K562 (cell line): ENCODE results near the gene ZNF81. TPM values are rescaled to one million over a fixed set of nuclear protein-coding genes. Genes with fewer than 3 reads are reported as not detected.
"Not testable (repeated sequence)": the region's sequence is repeated elsewhere in the genome, so short reads cannot be mapped to it uniquely, and the experiment has no call there.

Experiments
- ATAC-seq: fragments of 200-7000 bp; cut with Tn5 transposase; 3 replicates; pipeline ENCODE4 v1.9.1; 2020; ENCODE audit warnings: moderate library complexity
- BruUV-seq: library from RNA; stranded (reverse); fragments of 400-500 nt; replicated peaks from 2 replicates; lab custom pipeline; 2021; lab: Mats Ljungman, UMichigan
- CTCF ChIA-PET: fragments of 300-600 bp; formaldehyde crosslinking; extraction: SDS; loops from one replicate; lab custom pipeline; 2021; ENCODE audit warnings: low intra/inter-chr PET ratio; lab: Yijun Ruan, JAX
- POLR2A ChIA-PET: fragments of 300-600, 350-650 bp; sonication (Branson Sonifier 250); formaldehyde crosslinking; extraction: SDS; loops from one replicate; lab custom pipeline; 2021; ENCODE audit warnings: antibody characterized with exemption, inconsistent platforms; lab: Yijun Ruan, JAX
- DNase-seq, 4 experiments: peaks; one replicate each; pipeline versions ENCODE4 v3.0.0 to v3.0.0-alpha.2; 2011 to 2018; ENCODE audit warnings: low spot score in 3 of 4, mixed read lengths in 3 of 4; ENCODE audit errors: extremely low read depth in 1 of 4
- FAIRE-seq: peaks from 2 replicates; lab custom pipeline; 2011; peaks lifted over from hg19 to GRCh38; lab: Jason Lieb, UNC
- H2AFZ ChIP-seq: 2 replicates; pipeline ENCODE4 v1.6.0; 2011; ENCODE audit warnings: low read depth, low read length, control low read depth, inconsistent platforms
- H3K27ac ChIP-seq: fragments of 200-600 bp; 3 replicates; pipeline ENCODE4 v1.8.0; 2011; ENCODE audit warnings: low read depth, mild to moderate bottlenecking, control low read depth, inconsistent platforms, low read length, moderate library complexity, mixed read lengths; ENCODE audit errors: extremely low read depth
- H3K27me3 ChIP-seq, 2 experiments: fragments of 300-600 bp in 1 of 2; 2 replicates in 1 of 2; 3 replicates in 1 of 2; pipeline versions ENCODE4 v1.6.0 to v1.8.0; 2011; ENCODE audit warnings: inconsistent platforms in 2 of 2, low read length in 2 of 2, mild to moderate bottlenecking in 1 of 2, mixed read lengths in 1 of 2, moderate library complexity in 1 of 2; ENCODE audit not compliant: control insufficient read depth in 2 of 2, insufficient read depth in 2 of 2
- H3K36me3 ChIP-seq: fragments of 300-600 bp; 3 replicates; pipeline ENCODE4 v1.8.0; 2011; ENCODE audit warnings: mild to moderate bottlenecking, low read length, inconsistent platforms; ENCODE audit not compliant: control insufficient read depth, insufficient read depth
- H3K4me1 ChIP-seq, 2 experiments: fragments of 200-600 bp in 1 of 2; replicated peaks in 1 of 2; 2 replicates in 1 of 2; 3 replicates in 1 of 2; pipeline versions ENCODE4 v1.5.1 to v1.8.0; 2011; ENCODE audit warnings: inconsistent platforms in 2 of 2, low read length in 2 of 2, mild to moderate bottlenecking in 1 of 2, mixed read lengths in 1 of 2, moderate library complexity in 1 of 2; ENCODE audit not compliant: control insufficient read depth in 2 of 2, insufficient read depth in 2 of 2
- H3K4me2 ChIP-seq: 2 replicates; pipeline ENCODE4 v1.6.1; 2011; ENCODE audit warnings: low read length, control low read depth, inconsistent platforms, mixed read lengths; ENCODE audit not compliant: insufficient read depth
- H3K4me3 ChIP-seq: fragments of 200-600 bp; sonication (generic), shearing (Covaris generic); 2 replicates; pipeline ENCODE4 v1.5.1; 2016; ENCODE audit warnings: control low read depth, inconsistent platforms
- H3K79me2 ChIP-seq: fragments of 200-600 bp; 3 replicates; pipeline ENCODE4 v1.8.0; 2011; ENCODE audit warnings: low read length, inconsistent platforms; ENCODE audit not compliant: control insufficient read depth, insufficient read depth
- H3K9ac ChIP-seq, 2 experiments: 2 replicates each; pipeline versions ENCODE4 v1.6.0 to v1.6.1; 2011; ENCODE audit warnings: low read depth in 2 of 2, low read length in 2 of 2, control low read depth in 1 of 2, inconsistent platforms in 1 of 2, mild to moderate bottlenecking in 1 of 2, mixed read lengths in 1 of 2; ENCODE audit not compliant: insufficient read depth in 1 of 2
- H3K9me1 ChIP-seq: one replicate; pipeline ENCODE4 v1.6.0; 2011; ENCODE audit warnings: inconsistent platforms, mild to moderate bottlenecking, low read length, moderate library complexity; ENCODE audit not compliant: control insufficient read depth, insufficient read depth
- H3K9me3 ChIP-seq: replicated peaks from 2 replicates; pipeline ENCODE4 v1.5.1; 2011; ENCODE audit warnings: low read depth, low read length, inconsistent platforms; ENCODE audit not compliant: control insufficient read depth, insufficient read depth
- H4K20me1 ChIP-seq: replicated peaks from 2 replicates; pipeline ENCODE4 v1.6.1; 2011; ENCODE audit warnings: low read length, inconsistent platforms, mixed read lengths; ENCODE audit not compliant: control insufficient read depth, insufficient read depth
- ATF3 ChIP-seq, 2 experiments: fragments of 450-650 bp in 1 of 2; sonication (generic) in 1 of 2; formaldehyde crosslinking in 1 of 2; IDR thresholded peaks in 1 of 2; conservative IDR thresholded peaks in 1 of 2; 2 replicates each; pipeline versions ENCODE4 v1.6.1 to v1.8.1; 2016 to 2023; ENCODE audit warnings: mild to moderate bottlenecking in 2 of 2, moderate library complexity in 2 of 2, inconsistent platforms in 1 of 2, missing genetic modification reagents in 1 of 2
- CC2D1A ChIP-seq: fragments of 450-650 bp; IDR thresholded peaks from 2 replicates; pipeline ENCODE4 v1.6.1; 2017; ENCODE audit warnings: mild to moderate bottlenecking
- NFIC ChIP-seq: fragments of 450-650 bp; IDR thresholded peaks from 2 replicates; pipeline ENCODE4 v1.6.1; 2017; ENCODE audit warnings: mild to moderate bottlenecking, inconsistent platforms
- YY1 ChIP-seq, 3 experiments: IDR thresholded peaks; 2 replicates each; pipeline ENCODE4 v1.6.1; 2011; ENCODE audit warnings: low read length in 2 of 3, mild to moderate bottlenecking in 2 of 3, moderate library complexity in 2 of 3, borderline replicate concordance in 1 of 3, control low read depth in 1 of 3, low read depth in 1 of 3; ENCODE audit not compliant: insufficient read depth in 3 of 3, insufficient replicate concordance in 2 of 3, control insufficient read depth in 1 of 3, insufficient read length in 1 of 3; ENCODE audit errors: extremely low read depth in 1 of 3
- ZBTB33 ChIP-seq: sonication (generic); formaldehyde crosslinking; IDR thresholded peaks from 2 replicates; pipeline ENCODE4 v1.8.1; 2023; ENCODE audit warnings: mild to moderate bottlenecking, missing genetic modification reagents
- WGBS: fragments of 100-300 bp; shearing (Covaris generic); methylation state at CpG from one replicate; pipeline ENCODE4 v1.1.6; 2016; ENCODE audit warnings: low coverage, mixed read lengths; ENCODE audit not compliant: insufficient coverage; ENCODE audit errors: missing lambda C conversion rate; 5-methylcytosine and 5-hydroxymethylcytosine counted together
- in situ Hi-C: fragments of 300-500 bp; cut with MboI; formaldehyde crosslinking; loops from 4 replicates; pipeline ENCODE4 v1.15.0; 2018; ENCODE audit warnings: inconsistent platforms, mixed read lengths
- intact Hi-C: fragments of 100-400 bp; cut with micrococcal nuclease; formaldehyde crosslinking; loops from 2 replicates; pipeline ENCODE4 v1.14.2; 2022
- polyA plus RNA-seq, 8 experiments: library from polyadenylated mRNA; depleted of rRNA in 4 of 8; stranded (reverse) in 5 of 8; unstranded in 3 of 8; fragments of >200 nt; fragmentation: Nextera tagmentation in 2 of 8; fragmentation: Illumina TruSeq in 1 of 8; extraction: Ambion mirVana in 2 of 8; extraction: Trizol in 1 of 8; gene quantifications; 2 replicates each; pipeline versions ENCODE4 v1.2.1 to v1.2.3, GENCODE V29; 2011 to 2014; ENCODE audit warnings: inconsistent platforms in 1 of 8, missing spikeins in 1 of 8
- total RNA-seq, 7 experiments: library from RNA; depleted of rRNA in 6 of 7; stranded (reverse); fragments of >200 nt in 6 of 7; fragmentation: Illumina TruSeq in 2 of 7; extraction: Trizol in 2 of 7; gene quantifications; 2 replicates each; pipeline versions ENCODE4 v1.2.1 to v1.2.3, GENCODE V29; 2011 to 2021; ENCODE audit warnings: low replicate concordance in 1 of 7

ZNF81 gene
- total and polyA plus RNA-seq, 9 of the 15 experiments (the other 6 are each of a cell fraction or from before 2014, with no cell fraction given), result 2.4 to 9.6 (median 4.9) TPM

- H3K4me2 ChIP-seq, H3K27me3 ChIP-seq, CTCF ChIA-PET, H3K4me1 ChIP-seq, H3K27ac ChIP-seq, intact Hi-C loops, H3K4me3 ChIP-seq, BruUV-seq, H3K36me3 ChIP-seq, H3K79me2 ChIP-seq, in situ Hi-C loops, FAIRE-seq, ATAC-seq, DNase-seq, H3K9me3 ChIP-seq, H3K9me1 ChIP-seq, H4K20me1 ChIP-seq, H3K9ac ChIP-seq: not testable (repeated sequence)
- POLR2A ChIA-PET, result interaction anchor here (1.3 to 1.5 kb wide), 2 partner anchors 18 to 58 kb away, joined by 3 read pairs; no protein-coding TSS in a partner anchor
- H2AFZ ChIP-seq, result peak overlapping the region; percentile 87
- 17% methylated on average over 1 of the region's 1 CpG for WGBS
Observed at GRCh38 chrX:47805844-47806243, 30.9 kb upstream of the ZNF81 start.

GRCh38 chrX:47806415-47807271 lies 30.1 kb upstream of the ZNF81 start:
- DNase-seq (peak in 1 of 4 experiments; percentile 9), FAIRE-seq (peak; percentile 91), ATAC-seq (peak; percentile 84)
- H3K79me2 ChIP-seq; H4K20me1 ChIP-seq; H3K9me1 ChIP-seq; intact Hi-C loops; H3K36me3 ChIP-seq; BruUV-seq; H3K4me3 ChIP-seq; H3K4me1 ChIP-seq; H3K27me3 ChIP-seq; H3K9me3 ChIP-seq; in situ Hi-C loops; TF ChIP-seq ATF3 (CRISPR knock-in tag; conservative IDR thresholded peaks at IDR 0.05): not testable (repeated sequence)
- Histone ChIP-seq H3K9ac (peak overlapping the region; percentile 38 to 45; a peak in 2 of 4 replicates), H2AFZ (peak overlapping the region; percentile 87), H3K4me2 (peak overlapping the region; percentile 55), H3K27ac (peak overlapping the region; percentile 44; the same call in 1 of the 3 replicates)
- POLR2A ChIA-PET, result interaction anchor here (1.3 to 1.5 kb wide), 2 partner anchors 17 to 57 kb away, joined by 3 read pairs; no protein-coding TSS in a partner anchor
- 33% methylated on average over 4 of the region's 14 CpGs for WGBS
- peak in 2 of 3 experiments; percentile 49 to 66 for TF ChIP-seq YY1 (IDR thresholded peaks at IDR 0.05; ENCODE audit: borderline replicate concordance in 1 of 3, control insufficient read depth in 1 of 3, extremely low read depth in 1 of 3, insufficient read depth in 3 of 3, insufficient read length in 1 of 3, insufficient replicate concordance in 2 of 3, low read depth in 1 of 3, low read length in 2 of 3)
- 0 out of 2 replicates have a peak, but pooled peaks have one; percentile 20 for TF ChIP-seq CC2D1A
- peak; percentile 100 for TF ChIP-seq ZBTB33 (CRISPR knock-in tag)
- peak; percentile 16; the same call in 1 of the 2 replicates for TF ChIP-seq NFIC
- TF ChIP-seq ATF3 (IDR thresholded peaks at IDR 0.05), result peak; percentile 53; the same call in 1 of the 2 replicates
- CTCF ChIA-PET, result interaction anchor here (0.7 kb wide), 1 partner anchor 228 kb away, joined by 3 read pairs; no protein-coding TSS in a partner anchor
